Caco-2 (cell line): ENCODE data around the gene SSMEM1. TPM values are rescaled to one million over a fixed set of nuclear protein-coding genes. Genes with fewer than 3 reads are reported as not detected.
"Not testable (repeated sequence)": the region's sequence is repeated elsewhere in the genome, so short reads cannot be mapped to it uniquely, and the experiment has no call there.

Source experiments
- BruUV-seq: library from RNA; stranded (reverse); fragments of 400-500 nt; replicated peaks from 2 replicates; lab custom pipeline; 2021; lab: Mats Ljungman, UMichigan
- CTCF ChIA-PET: fragments of 300-600 bp; sonication (Branson Sonifier 250); formaldehyde crosslinking; loops from one replicate; lab custom pipeline; 2022; ENCODE audit warnings: antibody characterized with exemption; lab: Charles Lee
- POLR2A ChIA-PET: fragments of 300-600 bp; sonication (Branson Sonifier 250); formaldehyde crosslinking; loops from one replicate; lab custom pipeline; 2022; ENCODE audit warnings: antibody characterized with exemption; lab: Charles Lee
- DNase-seq, 2 experiments: peaks; one replicate each; pipeline versions ENCODE4 v3.0.0 to v3.0.0-alpha.2; 2020 to 2022
- H3K27me3 ChIP-seq: replicated peaks from 2 replicates; pipeline ENCODE4 v1.6.0; 2011; ENCODE audit warnings: low read length; ENCODE audit not compliant: control insufficient read depth, insufficient read depth
- H3K36me3 ChIP-seq: 2 replicates; pipeline ENCODE4 v1.5.1; 2011; ENCODE audit warnings: low read length; ENCODE audit not compliant: control insufficient read depth, insufficient read depth
- H3K4me1 ChIP-seq: fragments of 250-450 bp; sonication (Bioruptor Pico); 2 replicates; pipeline ENCODE4 v1.5.1; 2020; ENCODE audit warnings: mild to moderate bottlenecking
- H3K4me3 ChIP-seq: 2 replicates; pipeline ENCODE4 v1.5.1; 2011; ENCODE audit warnings: low read depth, mild to moderate bottlenecking, control low read depth, low read length
- H3K9me3 ChIP-seq: fragments of 250-450 bp; sonication (Bioruptor Pico); 2 replicates; pipeline ENCODE4 v1.5.1; 2020; ENCODE audit warnings: mild to moderate bottlenecking, moderate library complexity
- H3K27ac Mint-ChIP-seq: one replicate; pipeline ENCODE4 v1.8.0; 2022; ENCODE audit warnings: mixed read lengths; ENCODE audit not compliant: unreplicated experiment
- H3K27me3 Mint-ChIP-seq: one replicate; pipeline ENCODE4 v1.8.0; 2022; ENCODE audit warnings: mixed read lengths; ENCODE audit not compliant: insufficient read depth, unreplicated experiment
- H3K36me3 Mint-ChIP-seq: one replicate; pipeline ENCODE4 v1.8.0; 2022; ENCODE audit warnings: mild to moderate bottlenecking, mixed read lengths; ENCODE audit not compliant: insufficient read depth, unreplicated experiment
- H3K4me1 Mint-ChIP-seq: one replicate; pipeline ENCODE4 v1.8.0; 2022; ENCODE audit warnings: low read depth, mixed read lengths; ENCODE audit not compliant: unreplicated experiment
- H3K4me3 Mint-ChIP-seq: one replicate; pipeline ENCODE4 v1.8.0; 2022; ENCODE audit warnings: mild to moderate bottlenecking, moderate library complexity, mixed read lengths; ENCODE audit not compliant: unreplicated experiment
- H3K9me3 Mint-ChIP-seq: one replicate; pipeline ENCODE4 v1.8.0; 2022; ENCODE audit warnings: mixed read lengths; ENCODE audit not compliant: unreplicated experiment
- CTCF ChIP-seq, 2 experiments: fragments of 200-600 bp in 1 of 2; IDR thresholded peaks; 1 replicate in 1 of 2; 2 replicates in 1 of 2; pipeline versions ENCODE4 v1.5.1 to v1.8.0; 2011 to 2022; ENCODE audit warnings: antibody characterized with exemption in 1 of 2, control low read depth in 1 of 2, inconsistent platforms in 1 of 2, low read depth in 1 of 2, low read length in 1 of 2, mild to moderate bottlenecking in 1 of 2, moderate library complexity in 1 of 2; ENCODE audit not compliant: insufficient read depth in 1 of 2, severe bottlenecking in 1 of 2, unreplicated experiment in 1 of 2
- intact Hi-C: fragments of 100-400 bp; cut with micrococcal nuclease; formaldehyde crosslinking; loops from one replicate; pipeline ENCODE4 v1.10.0; 2022; ENCODE audit not compliant: unreplicated experiment
- total RNA-seq: library from RNA; stranded (reverse); gene quantifications from 2 replicates; pipeline ENCODE4 v1.2.3, GENCODE V29; 2022

The SSMEM1 gene
- total RNA-seq, 1 experiment from 2014 or later, result not detected

- H3K27ac Mint-ChIP-seq, result no peak overlapping the region
- ChIA-PET CTCF (no interaction called here), POLR2A (no interaction called here)
- intact Hi-C loops, result no loop called here
- Histone ChIP-seq H3K27me3 (no peaks in the 10 kb centered on the region), H3K9me3 (no peaks in the 10 kb centered on the region), H3K4me1 (no peaks in the 10 kb centered on the region), H3K4me3 (no peak overlapping the region), H3K36me3 (no peaks in the 10 kb centered on the region)
- peaks cover 6% of the 10 kb centered on the region for H3K4me1 Mint-ChIP-seq
- H3K27me3 Mint-ChIP-seq, result no peaks in the 10 kb centered on the region
- no peak overlapping the region for H3K4me3 Mint-ChIP-seq
- DNase-seq, result no peak
- no TSS peak for BruUV-seq
- TF ChIP-seq CTCF (IDR thresholded peaks at IDR 0.05; ENCODE audit: insufficient read depth in 1 of 2, low read depth in 1 of 2, low read length in 1 of 2, severe bottlenecking in 1 of 2, unreplicated experiment in 1 of 2), result no peak
- H3K36me3 Mint-ChIP-seq, result no peaks in the 10 kb centered on the region
- peaks cover 8% of the 10 kb centered on the region for H3K9me3 Mint-ChIP-seq
Measured at GRCh38 chr7:130221746-130222145, 14.1 kb downstream of the SSMEM1 start.

- DNase-seq, result no peak
- no peaks in the 10 kb centered on the region for H3K36me3 Mint-ChIP-seq
- no peak overlapping the region for H3K27ac Mint-ChIP-seq
- CTCF ChIA-PET, result no interaction called here
- Histone ChIP-seq H3K4me3 (no peak overlapping the region), H3K36me3 (no peaks in the 10 kb centered on the region), H3K9me3 (no peaks in the 10 kb centered on the region), H3K27me3 (no peaks in the 10 kb centered on the region), H3K4me1 (no peaks in the 10 kb centered on the region)
- peaks cover 10% of the 10 kb centered on the region for H3K9me3 Mint-ChIP-seq
- TF ChIP-seq CTCF (IDR thresholded peaks at IDR 0.05; ENCODE audit: insufficient read depth in 1 of 2, low read depth in 1 of 2, low read length in 1 of 2, severe bottlenecking in 1 of 2, unreplicated experiment in 1 of 2), result no peak
- POLR2A ChIA-PET, result no interaction called here
- no peak overlapping the region for H3K4me3 Mint-ChIP-seq
- no TSS peak for BruUV-seq
- intact Hi-C loops, result no loop called here
- no peaks in the 10 kb centered on the region for H3K27me3 Mint-ChIP-seq
- H3K4me1 Mint-ChIP-seq, result peaks cover 6% of the 10 kb centered on the region
Measured at GRCh38 chr7:130223646-130224045, 16.0 kb downstream of the SSMEM1 start.

GRCh38 chr7:130224210-130224609, 16.6 kb downstream of the SSMEM1 start:
- Mint-ChIP-seq H3K4me3 (no peak overlapping the region), H3K27ac (no peak overlapping the region), H3K36me3 (no peaks in the 10 kb centered on the region), H3K9me3 (peaks cover 10% of the 10 kb centered on the region), H3K4me1 (peaks cover 6% of the 10 kb centered on the region), H3K27me3 (no peaks in the 10 kb centered on the region)
- Histone ChIP-seq H3K36me3 (no peaks in the 10 kb centered on the region), H3K4me1 (no peaks in the 10 kb centered on the region), H3K9me3 (no peaks in the 10 kb centered on the region), H3K4me3 (no peak overlapping the region), H3K27me3 (no peaks in the 10 kb centered on the region)
- no peak for TF ChIP-seq CTCF (IDR thresholded peaks at IDR 0.05; ENCODE audit: insufficient read depth in 1 of 2, low read depth in 1 of 2, low read length in 1 of 2, severe bottlenecking in 1 of 2, unreplicated experiment in 1 of 2)
- no TSS peak for BruUV-seq
- no peak for DNase-seq
- ChIA-PET CTCF (no interaction called here), POLR2A (no interaction called here)
- intact Hi-C loops, result no loop called here

- H3K4me1 ChIP-seq, POLR2A ChIA-PET, DNase-seq, H3K4me1 Mint-ChIP-seq, H3K27me3 ChIP-seq, H3K27ac Mint-ChIP-seq, intact Hi-C loops, H3K27me3 Mint-ChIP-seq, H3K4me3 Mint-ChIP-seq, BruUV-seq, H3K9me3 ChIP-seq, H3K36me3 Mint-ChIP-seq, H3K4me3 ChIP-seq, H3K36me3 ChIP-seq: not testable (repeated sequence)
- CTCF ChIA-PET, result interaction anchor here (0.7 kb wide), 1 partner anchor 497 kb away, joined by 3 read pairs; no protein-coding TSS in a partner anchor
- H3K9me3 Mint-ChIP-seq, result peaks cover 10% of the 10 kb centered on the region
Measured at GRCh38 chr7:130224923-130225322, 17.3 kb downstream of the SSMEM1 start.
